A549 (cell line): ENCODE data around the gene EFNB2.

Source experiments
- CEBPB ChIP-seq, 2 experiments: fragments of >200 bp in 1 of 2; sonication (Bioruptor Twin) in 1 of 2; formaldehyde crosslinking in 1 of 2; IDR thresholded peaks; 2 replicates each; pipeline ENCODE4 v1.6.1; 2012 to 2016
- CTCF ChIP-seq: fragments of >200 bp; sonication (Bioruptor Twin); formaldehyde crosslinking; IDR thresholded peaks from 3 replicates; pipeline ENCODE4 v1.5.1; 2016
- E2F6 ChIP-seq: IDR thresholded peaks from 2 replicates; pipeline ENCODE4 v1.6.1; 2012; ENCODE audit warnings: low read depth, borderline replicate concordance
- HEYL ChIP-seq: fragments of 250-450 bp; sonication (Bioruptor Pico); IDR thresholded peaks from 2 replicates; pipeline ENCODE4 v1.8.0; 2021; ENCODE audit warnings: mild to moderate bottlenecking, moderate library complexity
- KDM1A ChIP-seq: fragments of 200-600 bp; sonication (generic); IDR thresholded peaks from 2 replicates; pipeline ENCODE4 v1.6.1; 2016; ENCODE audit warnings: low read depth, mild to moderate bottlenecking
- RNF2 ChIP-seq: fragments of 200-600 bp; sonication (generic); IDR thresholded peaks from 2 replicates; pipeline ENCODE4 v1.6.1; 2016; ENCODE audit warnings: low read depth, mild to moderate bottlenecking, antibody characterized with exemption, moderate library complexity, borderline replicate concordance
- ZNF302 ChIP-seq: fragments of 250-450 bp; sonication (Bioruptor Pico); IDR thresholded peaks from 2 replicates; pipeline ENCODE4 v1.9.0; 2021; ENCODE audit warnings: inconsistent platforms, mild to moderate bottlenecking, moderate library complexity

GRCh38 chr13:106565127-106565775 is 29.8 kb upstream of the EFNB2 start:
- no peak for TF ChIP-seq E2F6
- no peak for TF ChIP-seq KDM1A
- TF ChIP-seq CEBPB (IDR thresholded peaks at IDR 0.05): no peak
- TF ChIP-seq RNF2: no peak
- no peak for TF ChIP-seq CTCF
- TF ChIP-seq ZNF302 (CRISPR knock-in tag): no peak
- TF ChIP-seq HEYL (CRISPR knock-in tag): no peak
